OCI-LY1 (cell line): ENCODE data around the gene TSBP1.

Experiments used
- EZH2 ChIP-seq: fragments of 200-600 bp; sonication (generic), shearing (Covaris generic); IDR thresholded peaks from 2 replicates; pipeline ENCODE4 v1.8.0; 2017; ENCODE audit warnings: borderline replicate concordance, mixed run types, mild to moderate bottlenecking, antibody characterized with exemption, low read length, moderate library complexity, mixed read lengths
- TF ChIP-seq, protein P1 (sequence below): fragments of 200-600 bp; sonication (generic), shearing (Covaris generic); IDR thresholded peaks from 2 replicates; pipeline ENCODE4 v1.5.1; 2017; ENCODE audit warnings: mild to moderate bottlenecking, antibody characterized with exemption, low read length, moderate library complexity, mixed read lengths

DNA sequence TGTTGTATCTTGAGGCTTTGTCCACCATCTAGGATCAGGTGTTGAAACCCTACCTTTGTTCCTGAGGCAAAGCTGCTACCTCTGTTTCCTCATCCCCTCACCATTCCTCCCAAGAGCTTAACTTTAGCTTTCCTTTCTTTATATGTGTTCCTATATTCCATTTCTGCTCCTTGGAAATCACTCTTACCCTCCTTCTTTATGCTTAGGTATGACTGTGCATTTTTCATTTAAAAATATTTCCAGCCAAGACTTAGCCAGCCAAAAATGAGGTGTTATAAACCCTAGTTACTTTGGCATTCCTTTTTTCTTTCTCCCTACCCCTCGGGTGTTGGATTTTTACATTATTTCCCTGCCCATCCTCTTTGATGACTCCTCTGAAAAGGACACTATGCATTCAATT lies 57.7 kb downstream of the TSBP1 start:
- TF ChIP-seq, protein P1, sequence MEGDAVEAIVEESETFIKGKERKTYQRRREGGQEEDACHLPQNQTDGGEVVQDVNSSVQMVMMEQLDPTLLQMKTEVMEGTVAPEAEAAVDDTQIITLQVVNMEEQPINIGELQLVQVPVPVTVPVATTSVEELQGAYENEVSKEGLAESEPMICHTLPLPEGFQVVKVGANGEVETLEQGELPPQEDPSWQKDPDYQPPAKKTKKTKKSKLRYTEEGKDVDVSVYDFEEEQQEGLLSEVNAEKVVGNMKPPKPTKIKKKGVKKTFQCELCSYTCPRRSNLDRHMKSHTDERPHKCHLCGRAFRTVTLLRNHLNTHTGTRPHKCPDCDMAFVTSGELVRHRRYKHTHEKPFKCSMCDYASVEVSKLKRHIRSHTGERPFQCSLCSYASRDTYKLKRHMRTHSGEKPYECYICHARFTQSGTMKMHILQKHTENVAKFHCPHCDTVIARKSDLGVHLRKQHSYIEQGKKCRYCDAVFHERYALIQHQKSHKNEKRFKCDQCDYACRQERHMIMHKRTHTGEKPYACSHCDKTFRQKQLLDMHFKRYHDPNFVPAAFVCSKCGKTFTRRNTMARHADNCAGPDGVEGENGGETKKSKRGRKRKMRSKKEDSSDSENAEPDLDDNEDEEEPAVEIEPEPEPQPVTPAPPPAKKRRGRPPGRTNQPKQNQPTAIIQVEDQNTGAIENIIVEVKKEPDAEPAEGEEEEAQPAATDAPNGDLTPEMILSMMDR: no peak
- TF ChIP-seq EZH2: no peak
